Measurements from ENCODE around the gene GALNT2.

- no peak for TF ChIP-seq CTCF (IDR thresholded peaks at IDR 0.05 in 8 of 11, conservative IDR thresholded peaks at IDR 0.05 in 3 of 11)
- TF ChIP-seq POLR2A (IDR thresholded peaks at IDR 0.05): no peak
These were observed 151.6 kb downstream of the GALNT2 start for GRCh38 chr1:230218667-230219066.

Data from spleen (tissue), 7 donors.